Pancreas (tissue), 10 donors: ENCODE data around the gene MCRIP1. TPM values are rescaled to one million over a fixed set of nuclear protein-coding genes. Genes with fewer than 3 reads are reported as not detected.
"Not testable (repeated sequence)": the region's sequence is repeated elsewhere in the genome, so short reads cannot be mapped to it uniquely, and the experiment has no call there.

Experiments used
- ATAC-seq, 4 donors: fragments of 200-7000 bp; cut with Tn5 transposase; one replicate each; pipeline versions ENCODE4 v1.8.0 to v1.9.1; 2020; ENCODE audit warnings: mild to moderate bottlenecking in 4 of 4, moderate library complexity in 4 of 4
- DNase-seq, 6 donors: peaks; one replicate each; pipeline ENCODE4 v3.0.0-alpha.2; 2020
- FAIRE-seq: peaks from 2 replicates; lab custom pipeline; 2012; peaks lifted over from hg19 to GRCh38; lab: Jason Lieb, UNC
- H3K27ac ChIP-seq, 4 donors: fragments of 200-600 bp; sonication (generic); 1 replicate in 3 of 4; 2 replicates in 1 of 4; pipeline versions ENCODE4 v1.5.0 to v1.8.0; 2020
- H3K27me3 ChIP-seq, 4 donors: fragments of 200-600 bp; one replicate each; pipeline ENCODE4 v1.8.0; 2021
- H3K36me3 ChIP-seq, 3 donors: fragments of 200-600 bp; sonication (generic) in 1 of 3; one replicate each; pipeline versions ENCODE4 v1.5.0 to v1.8.0; 2020 to 2021
- H3K4me1 ChIP-seq, 3 donors: fragments of 200-600 bp; one replicate each; pipeline ENCODE4 v1.8.0; 2021
- H3K4me3 ChIP-seq, 4 donors: fragments of 200-600 bp; sonication (generic) in 2 of 4; one replicate each; pipeline versions ENCODE4 v1.5.0 to v1.8.0; 2020 to 2021
- H3K9me3 ChIP-seq, 4 donors: fragments of 200-600 bp; one replicate each; pipeline ENCODE4 v1.8.0; 2021
- CTCF ChIP-seq, 4 donors: fragments of 200-600 bp; sonication (generic) in 3 of 4; IDR thresholded peaks; one replicate each; pipeline versions ENCODE4 v1.5.0 to v1.8.0; 2021; ENCODE audit warnings: antibody characterized with exemption in 4 of 4
- WGBS, 2 donors: extraction: QIAGEN DNeasy Blood & Tissue Kit; methylation state at CpG; one replicate each; pipeline ENCODE4 v1.1.7; 2013; 5-methylcytosine and 5-hydroxymethylcytosine counted together
- intact Hi-C, 3 donors: fragments of 100-400 bp; cut with DNase I; formaldehyde crosslinking; loops; one replicate each; pipeline versions ENCODE4 v1.11.1 to v1.14.2; 2022
- polyA plus RNA-seq, 2 donors: library from polyadenylated mRNA; stranded (reverse); fragments of 200-250 nt; gene quantifications; one replicate each; pipeline ENCODE4 v1.2.3, GENCODE V29; 2013
- total RNA-seq, 6 donors: library from RNA; stranded (reverse); fragmentation: NEBNext Ultra II Directional in 4 of 6; extraction: Animal tissue kit (Norgen Biotek cat#: 25700) in 4 of 6; gene quantifications; one replicate each; pipeline versions ENCODE4 v1.2.1 to v1.2.4, GENCODE V29; 2021 to 2023
- donor health status: healthy with polysubstance abuse.
- donor health status: DM: no; HTN: no; CAD: no; lungs with moderate emphysema.
- donor health status: DM: no; HTN: no; CAD: no.
- donor health status: control.
- donor health status: control.
- donor health status: Bipolar disorder and iron deficiency.
- donor health status: DM: yes; HTN: yes; CAD: no.
- donor health status: DM: no; HTN: no; CAD: no.
- donor health status: DM: no; HTN: no; CAD: no.
- donor health status: DM: yes; HTN: yes; CAD: no.

MCRIP1 gene
- total and polyA plus RNA-seq, 8 donors = 28.9 to 203 (median 55.8) TPM

- no peak overlapping the region for H3K4me3 ChIP-seq
- H3K4me1 ChIP-seq = peaks cover 0 to 15% (median 0%) of the 10 kb centered on the region in 3 donors
- no peaks in the 10 kb centered on the region for H3K9me3 ChIP-seq
- no peak for DNase-seq
- peaks cover 15 to 43% (median 41%) of the 10 kb centered on the region in 3 donors for H3K36me3 ChIP-seq
- WGBS, 2 donors = 76 to 80% methylated on average over 11 of the region's 11 CpGs
- TF ChIP-seq CTCF (IDR thresholded peaks at IDR 0.05) = no peak
- ATAC-seq = peak in 1 of 4 donors; percentile 0
- FAIRE-seq = no peak
- H3K27ac ChIP-seq = peak overlapping the region; percentile 18 to 43 (median 32)
- intact Hi-C loops = no loop called here
- H3K27me3 ChIP-seq = no peaks in the 10 kb centered on the region
These were observed 9.3 kb upstream of the MCRIP1 start for GRCh38 chr17:81842378-81842724.

GRCh38 chr17:81841866-81842265 lies 8.8 kb upstream of the MCRIP1 start:
- peak in 3 of 4 donors; percentile 2 to 6 (median 3) for ATAC-seq
- Histone ChIP-seq H3K4me3 (no peak overlapping the region), H3K27ac (peak overlapping the region in 1 of 4 donors; percentile 51), H3K9me3 (no peaks in the 10 kb centered on the region), H3K4me1 (peaks cover 0 to 15% (median 0%) of the 10 kb centered on the region in 3 donors), H3K36me3 (peaks cover 14 to 38% (median 36%) of the 10 kb centered on the region in 3 donors), H3K27me3 (no peaks in the 10 kb centered on the region)
- intact Hi-C loops = no loop called here
- WGBS, 2 donors = 53 to 58% methylated on average over 15 of the region's 15 CpGs
- no peak for DNase-seq
- FAIRE-seq = no peak
- no peak for TF ChIP-seq CTCF (IDR thresholded peaks at IDR 0.05)

- ATAC-seq (peak; percentile 63 to 85 (median 76)), DNase-seq (peak; percentile 66 to 93 (median 74)), FAIRE-seq (no peak)
- 32 to 39% methylated on average over 40 of the region's 40 CpGs for WGBS, 2 donors
- intact Hi-C loops = no loop called here
- Histone ChIP-seq H3K27ac (peak overlapping the region in 2 of 4 donors; percentile 34 to 51), H3K4me3 (no peak overlapping the region), H3K27me3 (no peaks in the 10 kb centered on the region), H3K36me3 (peaks cover 11 to 30% (median 29%) of the 10 kb centered on the region in 3 donors), H3K4me1 (peaks cover 0 to 15% (median 0%) of the 10 kb centered on the region in 3 donors), H3K9me3 (no peaks in the 10 kb centered on the region)
- no peak for TF ChIP-seq CTCF (IDR thresholded peaks at IDR 0.05)
These were observed 8.0 kb upstream of the MCRIP1 start for GRCh38 chr17:81840826-81841778.

- DNase-seq, H3K27ac ChIP-seq, H3K27me3 ChIP-seq, FAIRE-seq, H3K9me3 ChIP-seq, ATAC-seq, H3K4me3 ChIP-seq, intact Hi-C loops: not testable (repeated sequence)
- Histone ChIP-seq H3K36me3 (peaks cover 2 to 20% (median 18%) of the 10 kb centered on the region in 3 donors), H3K4me1 (peaks cover 0 to 15% (median 0%) of the 10 kb centered on the region in 3 donors)
- 91 to 92% methylated on average over 5 of the region's 5 CpGs for WGBS, 2 donors
These were observed 7.0 kb upstream of the MCRIP1 start for GRCh38 chr17:81840059-81840458.

GRCh38 chr17:81839301-81839700 lies 6.2 kb upstream of the MCRIP1 start:
- no peaks in the 10 kb centered on the region for H3K27me3 ChIP-seq
- no peak for FAIRE-seq
- no peak for ATAC-seq
- H3K9me3 ChIP-seq = no peaks in the 10 kb centered on the region
- no peak overlapping the region for H3K27ac ChIP-seq
- DNase-seq = no peak
- peaks cover 0 to 15% (median 0%) of the 10 kb centered on the region in 3 donors for H3K4me1 ChIP-seq
- no peak overlapping the region for H3K4me3 ChIP-seq
- intact Hi-C loops = no loop called here
- no peak for TF ChIP-seq CTCF (IDR thresholded peaks at IDR 0.05)
- peaks cover 0 to 12% (median 12%) of the 10 kb centered on the region in 3 donors for H3K36me3 ChIP-seq
- 72 to 75% methylated on average over 15 of the region's 15 CpGs for WGBS, 2 donors
